NCI-H345 (cell line): Measurements from ENCODE around the gene ANKS1A.
"Not testable (repeated sequence)": the region's sequence is repeated elsewhere in the genome, so short reads cannot be mapped to it uniquely, and the experiment has no call there.

Experiments used
- DNase-seq: peaks from one replicate; lab custom pipeline; 2025; lab: John Stamatoyannopoulos, UW

ANKS1A gene, protein sequence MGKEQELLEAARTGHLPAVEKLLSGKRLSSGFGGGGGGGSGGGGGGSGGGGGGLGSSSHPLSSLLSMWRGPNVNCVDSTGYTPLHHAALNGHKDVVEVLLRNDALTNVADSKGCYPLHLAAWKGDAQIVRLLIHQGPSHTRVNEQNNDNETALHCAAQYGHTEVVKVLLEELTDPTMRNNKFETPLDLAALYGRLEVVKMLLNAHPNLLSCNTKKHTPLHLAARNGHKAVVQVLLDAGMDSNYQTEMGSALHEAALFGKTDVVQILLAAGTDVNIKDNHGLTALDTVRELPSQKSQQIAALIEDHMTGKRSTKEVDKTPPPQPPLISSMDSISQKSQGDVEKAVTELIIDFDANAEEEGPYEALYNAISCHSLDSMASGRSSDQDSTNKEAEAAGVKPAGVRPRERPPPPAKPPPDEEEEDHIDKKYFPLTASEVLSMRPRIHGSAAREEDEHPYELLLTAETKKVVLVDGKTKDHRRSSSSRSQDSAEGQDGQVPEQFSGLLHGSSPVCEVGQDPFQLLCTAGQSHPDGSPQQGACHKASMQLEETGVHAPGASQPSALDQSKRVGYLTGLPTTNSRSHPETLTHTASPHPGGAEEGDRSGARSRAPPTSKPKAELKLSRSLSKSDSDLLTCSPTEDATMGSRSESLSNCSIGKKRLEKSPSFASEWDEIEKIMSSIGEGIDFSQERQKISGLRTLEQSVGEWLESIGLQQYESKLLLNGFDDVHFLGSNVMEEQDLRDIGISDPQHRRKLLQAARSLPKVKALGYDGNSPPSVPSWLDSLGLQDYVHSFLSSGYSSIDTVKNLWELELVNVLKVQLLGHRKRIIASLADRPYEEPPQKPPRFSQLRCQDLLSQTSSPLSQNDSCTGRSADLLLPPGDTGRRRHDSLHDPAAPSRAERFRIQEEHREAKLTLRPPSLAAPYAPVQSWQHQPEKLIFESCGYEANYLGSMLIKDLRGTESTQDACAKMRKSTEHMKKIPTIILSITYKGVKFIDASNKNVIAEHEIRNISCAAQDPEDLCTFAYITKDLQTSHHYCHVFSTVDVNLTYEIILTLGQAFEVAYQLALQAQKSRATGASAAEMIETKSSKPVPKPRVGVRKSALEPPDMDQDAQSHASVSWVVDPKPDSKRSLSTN

DNA sequence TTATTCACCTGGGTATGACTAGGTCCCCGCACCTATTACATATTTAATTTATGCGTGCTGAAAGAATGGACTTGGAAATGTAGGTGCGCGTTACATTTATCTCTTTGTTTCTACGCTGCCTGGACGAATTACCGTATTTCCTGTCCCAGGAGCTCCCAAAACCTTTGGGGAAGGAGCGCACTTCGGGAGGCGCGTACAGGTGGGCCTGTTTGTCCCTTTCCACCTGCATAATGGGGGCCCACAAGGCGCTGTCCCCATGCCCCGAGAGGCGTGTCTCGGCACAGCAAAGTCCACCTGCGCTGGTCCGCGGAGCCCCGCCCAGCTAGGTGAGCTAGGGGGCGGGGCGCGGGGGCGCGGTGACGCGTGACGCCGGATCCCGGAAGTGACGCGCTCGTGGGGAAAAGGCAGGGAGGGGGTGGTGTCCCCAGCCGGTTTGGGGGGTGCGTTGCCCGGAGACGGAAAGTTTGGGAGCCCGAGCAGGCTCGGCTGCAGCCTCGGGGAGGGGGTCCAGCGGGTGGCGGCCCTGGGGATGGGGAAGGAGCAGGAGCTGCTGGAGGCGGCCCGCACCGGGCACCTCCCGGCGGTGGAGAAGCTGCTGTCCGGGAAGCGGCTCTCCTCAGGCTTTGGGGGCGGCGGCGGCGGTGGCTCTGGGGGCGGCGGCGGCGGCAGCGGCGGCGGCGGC, at the start of gene ANKS1A:
Gene ANKS1A, plus strand, starts transcription at position 382 of the 682 bp plus-strand sequence. Its CDS starts 148 bp downstream, at position 530.
- peak; percentile 91 for DNase-seq

DNA sequence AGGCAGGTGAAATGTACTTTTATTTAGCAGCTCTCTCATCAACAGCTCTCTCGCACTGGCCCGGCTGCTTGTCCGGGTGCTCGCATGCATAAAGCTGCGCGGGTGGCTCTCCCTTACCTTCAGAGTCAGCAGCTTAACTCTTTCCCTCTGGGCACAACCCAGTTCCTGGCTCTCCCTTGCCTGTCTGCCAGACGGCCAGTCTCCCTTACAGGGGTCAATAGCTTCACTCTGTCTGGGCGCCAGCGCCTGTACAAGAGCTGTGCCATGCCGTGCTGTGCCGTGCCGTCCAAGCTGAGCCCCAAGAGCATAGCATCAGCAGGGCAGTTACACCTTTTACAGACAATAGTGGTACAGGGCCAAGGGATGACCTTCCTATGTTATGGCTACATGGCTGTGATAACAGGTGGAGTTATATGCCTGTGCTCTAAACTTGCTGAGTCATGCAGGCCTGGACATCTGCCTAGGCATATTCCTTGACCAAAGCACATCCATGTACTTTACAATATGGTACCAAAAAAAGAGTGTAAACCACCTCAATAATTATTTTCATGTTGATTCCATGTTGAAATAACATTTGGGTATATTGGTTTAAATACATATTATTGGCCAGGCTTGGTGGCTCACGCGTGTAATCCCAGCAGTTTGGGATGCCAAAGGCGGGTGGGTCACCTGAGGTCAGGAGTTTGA, 49.2 kb upstream of the ANKS1A start:
- DNase-seq: no peak

DNA sequence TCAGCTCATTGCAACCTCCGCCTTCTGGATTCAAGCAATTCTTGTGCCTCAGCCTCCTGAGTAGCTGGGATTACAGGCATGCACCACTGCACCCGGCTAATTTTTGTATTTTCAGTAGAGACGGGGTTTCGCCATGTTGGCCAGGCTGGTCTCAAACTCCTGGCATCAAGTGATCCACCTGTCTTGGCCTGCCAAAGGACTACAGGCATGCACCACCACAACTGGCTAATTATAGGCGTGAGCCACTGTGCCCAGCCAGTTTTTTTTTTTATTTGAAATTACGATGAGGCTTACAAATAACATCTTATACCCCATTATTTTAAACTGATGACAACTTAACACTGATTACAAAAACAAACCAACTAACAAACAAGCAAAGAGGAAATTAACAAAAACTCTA, 40.0 kb upstream of the ANKS1A start:
- not testable (repeated sequence) for DNase-seq

DNA sequence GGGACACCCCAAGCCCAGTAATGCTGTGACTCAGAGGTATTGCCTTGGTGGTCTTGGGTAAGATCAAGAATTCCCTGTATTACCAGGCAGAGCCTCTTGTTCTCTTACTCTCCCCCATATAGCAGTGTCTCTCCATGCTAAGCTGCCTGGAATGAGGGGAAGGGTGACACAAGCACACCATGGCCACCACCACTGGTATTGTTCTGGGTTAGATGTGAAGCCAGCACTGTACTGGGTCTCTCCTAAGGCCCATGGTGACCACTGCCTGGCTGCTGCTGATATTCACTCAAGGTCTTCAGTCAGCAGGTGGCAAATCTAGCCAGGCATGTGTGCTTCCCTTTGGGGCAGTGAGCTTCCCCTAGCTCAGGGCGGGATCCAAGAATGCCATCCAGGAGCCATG, 37.7 kb upstream of the ANKS1A start:
- DNase-seq: no peak

DNA sequence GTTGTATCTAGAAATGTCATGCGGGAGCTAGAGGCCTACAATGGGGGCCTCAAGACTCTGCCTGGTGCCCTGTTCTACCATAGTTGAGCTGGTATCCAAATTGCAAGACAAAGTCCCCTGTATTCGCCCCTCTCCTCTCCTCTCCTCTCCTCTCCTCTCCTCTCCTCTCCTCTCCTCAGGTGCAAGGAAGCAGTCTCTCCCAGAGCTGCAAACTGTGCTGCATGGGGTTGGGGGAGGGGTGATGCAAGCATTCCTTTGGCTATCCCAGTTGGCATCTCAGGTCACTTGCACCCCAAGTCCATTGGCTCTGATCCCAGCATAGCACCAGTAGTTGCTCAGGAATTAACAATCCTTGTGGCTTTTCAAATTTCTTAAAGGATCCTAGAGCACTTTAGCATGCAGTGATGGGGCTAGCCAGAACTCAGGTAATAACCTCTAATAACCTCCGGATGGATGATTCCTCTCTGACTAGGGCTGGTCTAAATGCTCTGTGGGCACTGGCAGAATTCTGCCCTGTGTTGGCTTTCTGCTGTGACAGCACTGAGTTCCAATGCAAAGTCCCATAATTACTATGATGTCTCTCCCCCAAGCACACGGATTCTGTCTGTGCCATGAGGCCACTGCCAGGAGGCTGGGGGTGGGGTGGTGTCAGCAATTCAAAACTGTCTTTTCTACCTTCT, 36.5 kb upstream of the ANKS1A start:
- no peak for DNase-seq

DNA sequence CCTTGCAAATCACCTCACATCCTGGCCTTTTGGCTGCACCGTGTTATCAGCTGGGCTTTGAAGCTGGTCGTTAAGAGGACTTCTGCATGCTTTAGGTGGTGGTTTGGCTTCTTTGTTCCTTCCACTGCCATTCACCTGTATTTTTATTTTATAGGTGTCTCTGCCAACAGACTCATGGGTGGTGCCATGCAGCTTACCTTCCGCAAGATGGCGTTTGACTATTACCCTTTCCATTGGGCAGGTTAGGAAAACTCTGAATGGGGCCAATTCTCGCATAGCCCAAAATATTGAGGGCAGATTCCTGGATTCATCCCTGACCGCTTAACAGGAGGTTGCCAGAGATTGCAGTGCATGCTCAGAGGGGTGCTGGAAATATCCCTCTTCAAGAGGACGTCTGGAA, 33.6 kb upstream of the ANKS1A start:
- no peak for DNase-seq

DNA sequence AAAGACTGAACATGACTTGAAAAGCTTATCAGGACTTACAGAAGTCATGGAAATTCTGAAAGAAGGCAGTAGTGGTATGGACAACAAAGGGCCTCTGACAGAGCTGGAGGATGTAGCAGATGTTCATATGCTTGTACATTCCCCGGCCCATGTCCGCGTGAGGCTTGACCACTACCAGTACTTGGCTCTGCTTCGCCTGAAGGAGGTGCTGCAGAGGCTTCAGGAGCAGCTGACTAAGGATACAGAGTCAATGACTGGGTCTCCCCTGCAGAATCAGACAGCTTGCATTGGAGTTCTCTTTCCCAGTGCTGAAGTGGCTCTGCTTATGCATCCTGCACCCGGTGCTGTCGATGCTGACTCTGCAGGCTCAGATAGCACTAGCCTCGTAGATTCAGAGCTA, 30.4 kb upstream of the ANKS1A start:
- DNase-seq: no peak

DNA sequence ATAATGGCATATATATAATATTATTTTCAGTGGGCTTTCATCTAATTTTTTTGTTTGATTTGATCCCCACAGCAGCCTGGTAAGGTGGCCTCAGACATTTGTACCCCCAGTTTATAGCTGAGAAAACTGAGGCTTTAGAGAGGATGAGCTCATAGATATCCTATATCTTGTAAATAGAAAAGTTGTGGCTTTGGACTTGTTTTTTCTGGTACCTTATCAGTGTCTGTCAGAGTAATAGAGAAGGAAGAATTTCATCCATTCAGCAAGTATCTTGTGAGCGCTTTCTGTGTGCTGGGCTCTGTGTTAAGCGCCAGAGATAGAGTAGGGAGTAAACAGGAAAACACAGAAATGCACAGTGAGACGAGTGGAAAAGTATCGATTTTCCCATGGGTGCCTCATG, 29.1 kb upstream of the ANKS1A start:
- no peak for DNase-seq

DNA sequence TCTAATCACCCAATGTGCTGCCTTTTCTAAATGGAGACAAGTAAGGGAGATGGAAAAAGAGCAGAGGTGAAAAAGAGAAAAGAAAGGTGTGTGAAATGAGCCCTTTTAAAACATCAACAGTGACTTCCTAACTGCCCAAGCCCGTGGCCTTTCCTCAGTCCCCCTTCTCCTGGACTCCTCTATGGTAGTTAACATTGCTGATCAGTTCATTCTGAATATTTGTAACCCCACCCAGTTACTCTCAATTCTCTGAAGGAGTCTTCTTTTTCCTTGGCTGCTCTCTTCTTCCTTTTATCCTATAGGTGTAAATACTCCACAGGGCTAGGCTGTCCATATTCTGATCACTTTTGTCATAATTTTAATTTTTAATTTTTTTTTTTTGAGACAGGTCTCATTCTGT, 28.3 kb upstream of the ANKS1A start:
- DNase-seq: no peak

DNA sequence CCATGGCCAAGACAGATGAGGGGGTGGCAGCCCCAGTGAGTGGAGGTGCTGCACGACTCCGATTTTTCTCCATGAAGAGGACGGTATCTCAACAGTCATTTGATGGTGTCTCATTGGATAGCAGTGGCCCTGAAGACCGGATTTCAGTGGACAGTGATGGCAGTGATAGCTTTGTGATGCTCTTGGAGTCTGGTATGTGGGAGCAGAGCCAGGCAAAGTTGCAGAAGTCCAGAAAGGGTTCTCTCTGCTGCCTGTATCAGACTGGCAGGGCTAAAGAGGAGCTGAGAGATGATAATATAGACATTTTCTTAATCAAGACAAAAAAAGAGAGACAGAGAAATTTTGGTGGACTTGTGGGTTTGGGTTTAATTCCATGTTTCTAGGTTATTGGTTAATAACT, 25.0 kb upstream of the ANKS1A start:
- no peak for DNase-seq

DNA sequence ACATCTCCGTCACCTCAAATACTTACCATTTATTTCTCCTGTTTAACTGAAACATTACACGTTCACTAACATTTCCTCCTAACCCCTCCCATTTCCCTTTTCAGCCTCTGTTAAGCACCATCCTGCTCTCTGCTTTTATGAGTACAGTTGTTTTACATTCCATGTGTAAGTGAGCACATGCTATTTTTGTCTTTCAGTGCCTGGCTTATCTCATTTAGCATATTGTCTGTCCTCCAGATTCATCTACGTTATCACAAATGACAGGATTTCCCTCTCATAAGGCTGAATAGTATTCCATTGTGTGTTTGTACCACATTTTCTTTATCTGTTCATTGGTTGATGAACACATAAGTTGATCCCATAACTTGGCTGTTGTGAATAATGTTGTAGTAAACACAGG, 23.9 kb upstream of the ANKS1A start:
- DNase-seq: no peak

DNA sequence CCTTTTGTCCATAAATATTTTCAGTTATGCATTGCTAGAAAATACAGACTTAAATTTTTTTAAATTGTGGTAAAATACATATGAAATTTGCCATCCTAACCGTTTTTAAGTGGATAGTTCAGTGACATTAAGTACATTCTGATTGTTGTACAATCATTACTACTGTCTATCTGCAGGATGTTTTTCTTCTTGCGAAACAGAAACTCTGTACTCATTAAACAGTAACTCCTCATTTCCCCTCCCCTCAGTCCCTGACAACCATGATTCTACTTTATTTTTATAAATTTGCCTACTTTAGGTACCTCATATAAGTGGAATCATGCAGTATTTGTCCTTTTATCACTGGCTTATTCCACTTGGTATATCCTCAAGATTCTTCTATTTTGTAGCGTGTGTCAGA, 22.5 kb upstream of the ANKS1A start:
- DNase-seq: no peak

DNA sequence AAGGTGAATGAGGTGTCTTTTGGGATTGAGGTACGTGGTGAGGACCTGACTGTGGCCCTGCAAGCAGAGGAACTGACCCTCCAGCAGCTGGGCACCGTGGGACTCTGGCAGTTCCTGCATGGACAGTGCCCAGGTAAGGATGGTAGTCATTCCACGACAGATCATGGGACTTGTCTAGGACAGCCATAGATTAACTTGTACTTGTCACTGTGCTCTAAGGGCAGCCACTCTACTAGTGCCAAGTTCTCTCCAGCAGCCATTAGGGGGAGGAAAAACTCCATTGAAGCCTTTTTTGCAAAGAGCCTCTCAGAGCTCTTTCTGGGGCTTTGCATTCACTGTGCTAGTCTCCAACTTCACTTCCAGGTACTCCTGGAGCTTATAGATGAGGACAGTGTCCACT, 21.6 kb upstream of the ANKS1A start:
- DNase-seq: no peak

DNA sequence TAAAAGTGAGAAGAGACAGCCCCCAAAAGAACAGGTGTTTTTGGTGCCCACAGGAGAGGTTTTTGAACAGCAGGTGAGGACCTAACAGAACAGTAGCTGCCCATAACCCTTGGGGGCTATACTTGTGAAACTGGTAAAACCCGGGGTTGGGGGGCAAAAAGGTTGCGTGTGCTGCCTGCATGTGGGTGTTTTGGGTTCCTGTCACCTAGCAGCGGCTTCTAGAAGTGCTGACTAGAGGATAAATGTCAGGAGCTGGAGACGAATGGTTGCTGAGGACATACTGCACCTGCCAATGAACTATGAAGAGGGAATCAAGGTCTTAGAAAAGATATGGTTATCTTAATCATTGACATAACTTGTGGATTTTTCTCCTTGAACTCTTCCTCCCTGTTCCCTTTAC, 17.2 kb upstream of the ANKS1A start:
- DNase-seq: no peak

DNA sequence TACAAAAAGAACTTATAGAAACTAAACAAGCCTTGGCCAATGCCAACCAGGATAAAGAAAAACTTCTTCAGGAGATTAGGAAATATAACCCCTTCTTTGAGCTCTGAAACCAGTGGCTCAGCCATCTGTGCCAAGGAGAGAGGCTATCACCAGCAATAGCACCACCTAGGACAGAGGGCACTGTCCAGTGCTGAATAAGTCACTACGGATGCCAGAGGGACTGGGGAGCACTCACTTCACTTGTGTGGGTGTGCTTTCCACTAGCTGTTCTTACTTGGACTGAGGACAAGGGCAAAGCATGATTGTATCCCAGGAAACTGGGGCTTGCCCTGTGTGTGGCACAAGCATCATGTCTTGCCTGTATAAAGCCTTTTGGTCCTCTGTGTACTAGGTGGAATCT, 16.7 kb upstream of the ANKS1A start:
- no peak for DNase-seq

DNA sequence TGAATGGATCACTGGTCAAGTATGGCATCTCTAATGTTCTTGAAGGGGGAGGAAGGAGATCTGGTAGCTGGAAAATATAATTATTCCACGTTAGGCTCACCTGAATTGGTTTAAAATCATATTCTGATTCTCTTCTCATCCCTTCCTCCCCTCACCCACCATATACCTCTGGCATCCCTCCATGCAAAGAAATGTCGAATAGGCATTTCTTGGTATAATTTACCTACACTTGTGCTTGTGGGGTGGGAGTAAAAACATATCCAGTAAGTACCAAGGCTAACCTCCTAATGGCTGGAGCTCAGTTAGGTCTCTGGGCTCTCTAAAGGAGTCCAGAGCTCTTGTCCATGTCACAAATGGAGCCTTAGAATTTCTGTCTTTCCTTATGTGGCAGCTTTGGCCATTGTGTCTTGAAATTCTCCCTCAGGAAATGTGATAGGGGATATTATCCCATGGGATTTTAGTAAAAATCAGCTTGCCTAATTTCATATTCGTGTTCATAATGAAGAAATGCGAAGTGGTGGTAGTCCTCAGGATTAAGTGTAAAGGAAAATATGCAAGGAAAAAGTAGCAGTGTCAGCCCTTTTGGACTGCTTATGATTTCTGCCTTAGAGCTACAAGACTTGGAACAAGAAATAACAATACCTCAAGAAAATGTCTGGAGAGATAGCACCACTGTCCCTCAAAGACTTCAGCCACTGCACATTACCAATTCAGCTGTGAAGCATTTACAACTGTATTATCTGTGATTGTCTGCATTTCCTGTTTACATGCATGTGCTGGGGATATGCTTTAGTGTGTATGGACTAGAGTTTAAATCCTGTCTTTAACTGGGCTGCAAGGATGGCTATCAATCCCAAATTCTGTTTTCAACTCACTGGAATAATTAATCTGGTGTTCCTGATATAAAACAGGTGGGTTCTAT, 13.5 kb upstream of the ANKS1A start:
- no peak for DNase-seq

DNA sequence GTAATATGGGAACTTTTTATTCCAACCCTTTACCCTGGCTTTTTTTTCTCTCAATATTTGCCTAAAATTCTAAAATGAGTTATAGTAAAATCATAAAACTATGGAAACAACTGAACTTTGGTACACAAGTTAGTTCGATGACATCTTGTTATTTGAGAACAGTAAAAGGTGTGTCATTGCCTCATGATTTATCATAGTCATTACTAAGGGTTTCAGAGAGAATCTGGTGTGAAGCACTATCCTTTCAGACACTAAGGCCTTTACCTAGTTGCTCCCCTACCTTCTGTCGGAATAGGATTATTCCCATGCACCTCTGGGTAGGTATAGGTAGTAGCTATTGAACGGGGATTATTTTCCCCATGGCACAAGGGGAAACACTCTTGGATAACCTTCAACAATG, 12.6 kb upstream of the ANKS1A start:
- no peak for DNase-seq

DNA sequence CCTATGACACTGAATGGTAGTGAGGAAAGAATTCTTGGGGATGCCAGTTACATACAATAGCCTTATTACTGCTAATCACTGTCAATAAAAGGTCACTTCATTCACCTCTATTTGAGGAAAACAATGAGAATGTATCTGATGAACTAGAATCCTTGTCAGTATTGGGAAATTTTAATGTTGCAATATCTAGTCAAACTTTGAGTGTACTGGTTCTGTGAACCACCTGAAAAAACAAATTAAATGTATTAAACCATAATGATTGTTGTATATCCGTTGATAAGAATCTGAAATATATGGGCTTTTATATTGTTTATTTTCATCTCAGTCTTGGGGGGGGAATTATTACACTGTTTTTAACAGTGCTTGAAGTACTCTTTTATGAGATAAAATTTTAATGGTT, 11.8 kb upstream of the ANKS1A start:
- DNase-seq: no peak

DNA sequence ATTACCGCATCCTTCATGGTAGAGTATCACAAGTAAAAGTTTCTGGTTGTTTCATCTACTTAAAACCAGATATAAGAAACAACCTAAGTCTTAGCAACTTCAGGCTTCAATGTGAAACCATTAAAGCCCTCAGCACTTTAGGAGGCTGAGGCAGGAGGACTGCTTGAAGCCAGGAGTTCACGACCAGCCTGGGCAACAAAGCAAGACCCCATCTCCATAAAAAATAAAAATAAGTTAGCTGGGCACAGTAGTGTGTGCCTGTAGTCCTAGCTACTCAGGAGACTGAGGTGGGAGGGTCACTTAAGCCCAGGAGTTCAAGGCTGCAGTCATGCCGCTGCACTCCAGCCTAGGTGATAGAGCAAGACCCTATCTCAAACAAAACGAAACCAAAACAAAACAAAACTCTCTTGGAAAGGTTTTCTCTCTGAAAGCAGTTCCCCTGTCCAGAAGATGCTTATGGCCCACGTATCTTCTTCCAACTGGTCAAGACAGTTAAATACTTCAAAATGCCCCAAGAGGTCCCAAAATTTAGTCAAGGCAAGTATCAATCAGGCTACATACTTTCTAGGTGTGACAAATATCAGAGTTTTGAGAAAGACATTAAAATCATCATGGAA, 11.1 kb upstream of the ANKS1A start:
- no peak for DNase-seq
